ENCODE data around the gene ARFGEF3.

DNA sequence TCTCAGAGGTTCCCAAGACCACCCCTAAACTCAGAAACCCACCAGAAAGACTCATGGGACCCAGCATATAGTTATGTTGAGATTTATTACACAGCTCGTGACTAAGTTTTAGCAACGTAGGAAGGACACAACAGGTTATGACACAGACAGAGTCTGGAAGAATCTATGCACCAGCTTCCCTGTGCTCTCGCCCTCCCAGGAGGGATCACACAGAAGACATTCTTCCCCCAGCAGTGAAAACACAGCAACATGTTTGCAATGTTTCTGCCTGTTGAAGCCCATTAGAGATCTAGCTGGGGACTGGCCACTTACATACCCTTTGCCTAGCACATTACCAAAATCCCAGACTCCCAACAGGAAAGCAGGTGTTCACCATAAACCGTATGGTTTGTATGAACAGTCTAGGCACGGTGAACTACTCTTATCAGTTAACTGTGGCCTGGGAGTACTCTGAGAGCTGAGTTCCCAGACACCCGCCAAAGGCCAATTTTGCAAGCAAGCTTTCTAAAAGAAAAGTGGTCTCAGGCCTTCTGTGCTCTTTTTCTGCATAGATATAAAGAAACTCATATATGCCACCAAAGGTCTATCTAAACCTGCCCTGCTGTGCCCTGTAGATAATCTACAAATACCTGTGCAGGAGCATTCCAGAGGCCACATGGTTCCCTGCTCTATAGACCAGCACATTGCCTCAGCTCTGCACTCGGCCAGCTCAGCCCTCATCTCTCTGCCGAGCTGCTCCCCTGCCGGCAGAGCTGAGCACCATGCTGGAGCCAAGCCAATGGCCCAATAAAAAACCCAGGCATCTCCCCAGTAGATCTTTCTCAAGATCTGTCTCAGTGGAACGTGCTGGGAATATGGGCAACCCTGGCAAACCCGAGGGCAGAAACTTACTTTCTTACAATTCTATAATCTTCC is 146.3 kb downstream of the ARFGEF3 start:
- TF ChIP-seq, protein P1, sequence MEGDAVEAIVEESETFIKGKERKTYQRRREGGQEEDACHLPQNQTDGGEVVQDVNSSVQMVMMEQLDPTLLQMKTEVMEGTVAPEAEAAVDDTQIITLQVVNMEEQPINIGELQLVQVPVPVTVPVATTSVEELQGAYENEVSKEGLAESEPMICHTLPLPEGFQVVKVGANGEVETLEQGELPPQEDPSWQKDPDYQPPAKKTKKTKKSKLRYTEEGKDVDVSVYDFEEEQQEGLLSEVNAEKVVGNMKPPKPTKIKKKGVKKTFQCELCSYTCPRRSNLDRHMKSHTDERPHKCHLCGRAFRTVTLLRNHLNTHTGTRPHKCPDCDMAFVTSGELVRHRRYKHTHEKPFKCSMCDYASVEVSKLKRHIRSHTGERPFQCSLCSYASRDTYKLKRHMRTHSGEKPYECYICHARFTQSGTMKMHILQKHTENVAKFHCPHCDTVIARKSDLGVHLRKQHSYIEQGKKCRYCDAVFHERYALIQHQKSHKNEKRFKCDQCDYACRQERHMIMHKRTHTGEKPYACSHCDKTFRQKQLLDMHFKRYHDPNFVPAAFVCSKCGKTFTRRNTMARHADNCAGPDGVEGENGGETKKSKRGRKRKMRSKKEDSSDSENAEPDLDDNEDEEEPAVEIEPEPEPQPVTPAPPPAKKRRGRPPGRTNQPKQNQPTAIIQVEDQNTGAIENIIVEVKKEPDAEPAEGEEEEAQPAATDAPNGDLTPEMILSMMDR (IDR thresholded peaks at IDR 0.05), result no peak
- no peak for TF ChIP-seq POLR2A (IDR thresholded peaks at IDR 0.05)
